HG02973 (cell line): ENCODE results near the gene NMUR1.

Experiments used
- ATAC-seq: cut with Tn5 transposase; IDR thresholded peaks from one replicate; pipeline ENCODE4 v1.9.1; 2021; ENCODE audit warnings: moderate library complexity; ENCODE audit not compliant: unreplicated experiment

NMUR1 gene

GRCh38 chr2:231494669-231495068 is 35.6 kb downstream of the NMUR1 start:
- no peak for ATAC-seq

DNA sequence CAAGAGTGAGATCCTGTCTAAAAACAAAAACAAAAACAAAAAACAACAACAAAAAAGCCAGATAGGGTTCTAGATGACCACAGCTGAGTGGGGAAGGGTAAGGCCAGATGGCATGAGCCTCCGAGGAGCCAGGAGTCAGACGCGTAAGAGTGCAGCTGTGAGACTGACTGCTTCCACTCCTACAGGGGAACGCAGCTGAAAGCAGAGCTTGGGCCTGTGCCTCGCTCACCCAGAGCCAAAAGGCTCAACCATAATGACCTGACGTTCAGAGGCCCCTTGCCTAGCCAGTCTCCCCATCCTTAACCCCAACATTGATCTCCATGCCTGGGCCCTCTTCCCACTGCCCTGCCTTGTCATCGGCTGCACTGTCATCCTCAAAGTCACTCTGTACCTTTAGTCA is 39.4 kb downstream of the NMUR1 start:
- no peak for ATAC-seq

- no peak for ATAC-seq
These were observed 40.3 kb downstream of the NMUR1 start for GRCh38 chr2:231489990-231490389.

DNA sequence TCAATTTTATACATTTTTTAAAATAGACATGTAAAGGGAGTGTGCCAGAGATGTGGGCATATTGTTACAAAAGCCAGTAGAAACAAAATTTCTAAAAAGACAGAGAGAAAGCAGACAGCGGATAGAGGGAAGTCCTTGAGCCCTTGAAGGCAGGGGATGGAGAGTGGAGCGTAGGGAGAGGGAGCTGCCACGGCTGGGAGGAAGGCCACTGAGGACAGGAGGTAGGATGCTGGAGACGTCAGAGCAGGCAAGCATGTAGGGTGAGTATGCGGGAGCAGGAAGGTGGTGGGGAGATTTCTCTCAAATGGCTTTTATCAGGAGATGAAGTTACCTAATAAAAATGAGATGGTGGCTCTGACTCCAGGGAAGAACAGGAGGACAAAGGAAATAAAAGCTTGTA is 41.9 kb downstream of the NMUR1 start:
- ATAC-seq: no peak

- ATAC-seq: no peak
These were observed 43.2 kb downstream of the NMUR1 start for GRCh38 chr2:231486851-231487596.

- ATAC-seq: peak; percentile 31
These were observed 46.6 kb downstream of the NMUR1 start for GRCh38 chr2:231483398-231484329.

- peak; percentile 77 for ATAC-seq
These were observed 47.3 kb downstream of the NMUR1 start for GRCh38 chr2:231482806-231483391.

DNA sequence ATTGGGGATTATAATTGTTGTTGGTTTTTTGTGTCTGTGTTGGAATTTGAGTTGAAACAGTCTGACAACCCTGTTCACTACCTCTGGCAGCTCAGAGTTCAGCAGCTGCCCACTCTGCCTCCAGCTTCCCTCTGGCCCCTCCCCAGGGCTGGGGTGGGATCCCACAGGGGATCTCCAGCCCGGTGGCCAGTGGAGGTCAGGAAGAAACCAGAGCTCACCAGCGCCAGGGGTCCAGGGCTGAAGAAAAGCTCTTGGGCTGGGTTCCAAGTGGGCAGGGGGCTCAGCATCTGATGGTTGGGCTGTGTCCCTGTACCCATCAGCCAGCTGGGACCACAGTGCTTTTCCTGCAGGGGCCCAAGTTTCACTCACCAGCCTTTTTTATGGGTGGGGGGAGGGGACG is 49.5 kb downstream of the NMUR1 start:
- ATAC-seq: no peak

DNA sequence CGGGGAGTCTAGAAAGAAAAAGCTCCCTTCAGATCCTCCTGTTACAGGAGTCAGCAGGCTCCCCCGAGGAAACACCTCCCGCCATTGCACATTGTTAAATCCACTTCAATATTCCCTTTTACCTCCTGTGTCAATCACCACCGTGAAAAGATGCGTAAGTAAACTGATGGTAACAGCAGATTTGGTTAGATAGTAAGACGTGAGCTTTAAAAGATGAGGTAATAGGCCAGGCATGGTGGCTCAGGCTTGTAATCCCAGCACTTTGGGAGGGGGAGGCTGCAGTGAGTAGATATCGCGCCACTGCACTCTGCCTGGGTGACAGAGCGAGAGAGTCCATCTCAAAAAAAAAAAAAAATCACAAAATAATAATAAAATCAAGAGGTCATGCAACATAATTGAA is 50.8 kb downstream of the NMUR1 start:
- ATAC-seq: no peak

DNA sequence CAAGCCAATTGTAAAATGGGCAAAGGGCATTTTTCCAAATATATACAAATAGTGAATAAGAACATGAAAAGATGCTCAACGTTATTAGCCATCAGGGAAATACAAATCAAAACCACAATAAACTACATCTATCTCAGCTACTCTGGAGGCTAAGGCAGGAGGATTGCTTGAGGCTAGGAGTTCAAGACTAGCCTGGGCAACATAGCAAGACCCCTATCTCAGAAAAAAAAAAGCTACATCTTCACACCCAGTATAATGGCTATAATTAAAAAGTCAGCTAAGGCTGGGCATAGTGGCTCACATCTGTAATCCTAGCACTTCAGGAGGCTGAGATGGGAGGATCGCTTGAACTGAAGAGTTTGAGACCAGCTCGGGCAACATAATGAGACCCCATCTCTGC is 53.3 kb downstream of the NMUR1 start:
- ATAC-seq: no peak

DNA sequence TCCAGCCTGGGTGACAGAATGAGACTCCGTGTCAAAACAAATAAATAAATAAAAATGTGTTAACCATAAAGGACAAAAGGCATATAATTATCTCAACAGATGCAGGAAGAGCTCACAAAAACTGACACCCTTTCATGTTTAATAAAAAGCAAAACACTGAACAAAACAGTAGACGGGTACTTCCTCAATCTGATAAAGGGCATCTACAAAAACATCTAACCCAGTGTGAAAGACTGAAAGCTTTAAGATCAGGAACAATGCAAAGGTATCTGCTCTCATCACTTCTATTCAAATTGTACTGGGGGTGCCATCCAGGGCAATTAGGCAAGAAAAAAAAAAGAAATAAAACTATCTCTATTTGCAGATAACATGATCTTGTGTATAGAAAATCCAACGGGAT is 54.3 kb downstream of the NMUR1 start:
- no peak for ATAC-seq
